HG03521 (cell line): ENCODE data around the gene OR51D1.

Source experiments
- ATAC-seq: cut with Tn5 transposase; IDR thresholded peaks from one replicate; pipeline ENCODE4 v1.9.1; 2021; ENCODE audit warnings: mild to moderate bottlenecking, moderate library complexity; ENCODE audit not compliant: unreplicated experiment

Gene OR51D1

GRCh38 chr11:4644233-4644632, 7.0 kb downstream of the OR51D1 start:
- ATAC-seq: no peak

- ATAC-seq: no peak
Observed at GRCh38 chr11:4645974-4646373, 8.7 kb downstream of the OR51D1 start.

- ATAC-seq: no peak
Observed at GRCh38 chr11:4647766-4648165, 10.5 kb downstream of the OR51D1 start.

GRCh38 chr11:4654635-4655369, 17.5 kb downstream of the OR51D1 start:
- ATAC-seq: no peak

- no peak for ATAC-seq
Observed at GRCh38 chr11:4658629-4659445, 21.6 kb downstream of the OR51D1 start.

GRCh38 chr11:4662876-4663275, 25.6 kb downstream of the OR51D1 start:
- ATAC-seq: no peak

GRCh38 chr11:4664183-4664582, 26.9 kb downstream of the OR51D1 start:
- ATAC-seq: no peak

GRCh38 chr11:4664786-4665185, 27.5 kb downstream of the OR51D1 start:
- ATAC-seq: no peak

- ATAC-seq: no peak
Observed at GRCh38 chr11:4665424-4665823, 28.1 kb downstream of the OR51D1 start.

- ATAC-seq: no peak
Observed at GRCh38 chr11:4671741-4672140, 34.5 kb downstream of the OR51D1 start.

- no peak for ATAC-seq
Observed at GRCh38 chr11:4672470-4672869, 35.2 kb downstream of the OR51D1 start.

GRCh38 chr11:4673781-4674180, 36.5 kb downstream of the OR51D1 start:
- no peak for ATAC-seq

- no peak for ATAC-seq
Observed at GRCh38 chr11:4677948-4678347, 40.7 kb downstream of the OR51D1 start.

- no peak for ATAC-seq
Observed at GRCh38 chr11:4680341-4680740, 43.1 kb downstream of the OR51D1 start.

- no peak for ATAC-seq
Observed at GRCh38 chr11:4682623-4683419, 45.5 kb downstream of the OR51D1 start.

- no peak for ATAC-seq
Observed at GRCh38 chr11:4684631-4685285, 47.5 kb downstream of the OR51D1 start.
